ENCODE measurements around the gene SLC22A9.
"Not testable (repeated sequence)": the region's sequence is repeated elsewhere in the genome, so short reads cannot be mapped to it uniquely, and the experiment has no call there.

Gene SLC22A9

GRCh38 chr11:63417174-63417852, 47.7 kb downstream of the SLC22A9 start:
- no peak for ATAC-seq
- Mint-ChIP-seq H3K4me3 (no peak overlapping the region), H3K27ac (no peak overlapping the region)

GRCh38 chr11:63427971-63428508, 58.5 kb downstream of the SLC22A9 start:
- H3K9me3 Mint-ChIP-seq = no peaks in the 10 kb centered on the region
- no peak for ATAC-seq
- H3K27ac Mint-ChIP-seq = no peak overlapping the region
- DNase-seq (ENCODE audit: low spot score in 2 of 2) = no peak
- no peak overlapping the region for H3K4me3 Mint-ChIP-seq
- no peaks in the 10 kb centered on the region for H3K36me3 Mint-ChIP-seq
- no peaks in the 10 kb centered on the region for H3K4me1 Mint-ChIP-seq

More at GRCh38 chr11:63417174-63417852, 47.7 kb downstream of the SLC22A9 start:
- Mint-ChIP-seq H3K36me3 (no peaks in the 10 kb centered on the region), H3K4me1 (peaks cover 16% of the 10 kb centered on the region), H3K9me3 (no peaks in the 10 kb centered on the region)
- DNase-seq (ENCODE audit: low spot score in 2 of 2) = no peak

GRCh38 chr11:63430731-63431130, 61.1 kb downstream of the SLC22A9 start:
- ATAC-seq; H3K27ac Mint-ChIP-seq; H3K9me3 Mint-ChIP-seq; H3K36me3 Mint-ChIP-seq; DNase-seq (ENCODE audit: low spot score in 2 of 2); H3K4me1 Mint-ChIP-seq; H3K4me3 Mint-ChIP-seq: not testable (repeated sequence)

GRCh38 chr11:63435351-63435750, 65.8 kb downstream of the SLC22A9 start:
- H3K4me3 Mint-ChIP-seq; H3K4me1 Mint-ChIP-seq; H3K9me3 Mint-ChIP-seq; H3K27ac Mint-ChIP-seq; H3K36me3 Mint-ChIP-seq; DNase-seq (ENCODE audit: low spot score in 2 of 2); ATAC-seq: not testable (repeated sequence)

GRCh38 chr11:63435831-63436230, 66.2 kb downstream of the SLC22A9 start:
- not testable (repeated sequence) for H3K27ac Mint-ChIP-seq; H3K4me3 Mint-ChIP-seq; H3K9me3 Mint-ChIP-seq; DNase-seq (ENCODE audit: low spot score in 2 of 2); H3K36me3 Mint-ChIP-seq; H3K4me1 Mint-ChIP-seq; ATAC-seq

- Mint-ChIP-seq H3K4me3 (no peak overlapping the region), H3K9me3 (no peaks in the 10 kb centered on the region), H3K27ac (no peak overlapping the region), H3K36me3 (no peaks in the 10 kb centered on the region), H3K4me1 (peaks cover 32% of the 10 kb centered on the region)
- DNase-seq (ENCODE audit: low spot score in 2 of 2) (no peak), ATAC-seq (peak; percentile 90)
These were observed 74.1 kb downstream of the SLC22A9 start for GRCh38 chr11:63443714-63444113.

- ATAC-seq (peak; percentile 45), DNase-seq (ENCODE audit: low spot score in 2 of 2) (no peak)
- Mint-ChIP-seq H3K9me3 (no peaks in the 10 kb centered on the region), H3K27ac (no peak overlapping the region), H3K4me1 (peaks cover 33% of the 10 kb centered on the region), H3K4me3 (no peak overlapping the region), H3K36me3 (no peaks in the 10 kb centered on the region)
These were observed 74.6 kb downstream of the SLC22A9 start for GRCh38 chr11:63444160-63444559.

- no peak for DNase-seq (ENCODE audit: low spot score in 2 of 2)
- no peak overlapping the region for H3K27ac Mint-ChIP-seq
- H3K36me3 Mint-ChIP-seq = no peaks in the 10 kb centered on the region
- no peak for ATAC-seq
- H3K9me3 Mint-ChIP-seq = no peaks in the 10 kb centered on the region
- H3K4me3 Mint-ChIP-seq = no peak overlapping the region
- H3K4me1 Mint-ChIP-seq = peaks cover 33% of the 10 kb centered on the region
These were observed 75.5 kb downstream of the SLC22A9 start for GRCh38 chr11:63445118-63445517.

GRCh38 chr11:63445720-63446119, 76.1 kb downstream of the SLC22A9 start:
- Mint-ChIP-seq H3K27ac (peak overlapping the region; percentile 23), H3K9me3 (no peaks in the 10 kb centered on the region), H3K4me3 (no peak overlapping the region), H3K36me3 (no peaks in the 10 kb centered on the region), H3K4me1 (peaks cover 33% of the 10 kb centered on the region)
- DNase-seq (ENCODE audit: low spot score in 2 of 2) = peak in 1 of 2 donors; percentile 50
- peak; percentile 82 for ATAC-seq

GRCh38 chr11:63448646-63449045, 79.1 kb downstream of the SLC22A9 start:
- Mint-ChIP-seq H3K4me1 (peaks cover 28% of the 10 kb centered on the region), H3K4me3 (no peak overlapping the region), H3K27ac (no peak overlapping the region), H3K9me3 (no peaks in the 10 kb centered on the region), H3K36me3 (no peaks in the 10 kb centered on the region)
- ATAC-seq = no peak
- DNase-seq (ENCODE audit: low spot score in 2 of 2) = no peak

- DNase-seq (ENCODE audit: low spot score in 2 of 2) = no peak
- Mint-ChIP-seq H3K4me3 (no peak overlapping the region), H3K9me3 (no peaks in the 10 kb centered on the region), H3K36me3 (no peaks in the 10 kb centered on the region), H3K27ac (no peak overlapping the region), H3K4me1 (no peaks in the 10 kb centered on the region)
- ATAC-seq = no peak
These were observed 90.0 kb downstream of the SLC22A9 start for GRCh38 chr11:63459586-63459985.

All from stimulated activated effector memory CD8-positive, alpha-beta T cell treated with anti-CD3 and anti-CD28 coated beads, Interleukin-12 subunit alpha, Interleukin-12 subunit beta, amount 100 ng/mL, for 72 hours (primary cell).